Measurements from ENCODE around the gene ATG4B. TPM values are rescaled to one million over a fixed set of nuclear protein-coding genes. Genes with fewer than 3 reads are reported as not detected.
A peak's percentile ranks its signal among the peaks of the same experiment; 100 is the strongest.

The ATG4B gene
- total RNA-seq, 1 donor from 2014 or later, result 135 TPM

- Mint-ChIP-seq H3K27ac (no peak overlapping the region), H3K27me3 (ENCODE audit: low read depth) (no peaks in the 10 kb centered on the region), H3K4me3 (no peak overlapping the region), H3K36me3 (peaks cover 15% of the 10 kb centered on the region), H3K9me3 (peaks cover 6% of the 10 kb centered on the region), H3K4me1 (peaks cover 10% of the 10 kb centered on the region)
- DNase-seq (ENCODE audit: low spot score in 2 of 2, unreplicated experiment in 2 of 2), result no peak
- no peak for TF ChIP-seq CTCF (IDR thresholded peaks at IDR 0.05; ENCODE audit: unreplicated experiment)
These were observed 21.0 kb upstream of the ATG4B start for GRCh38 chr2:241616168-241617125.

GRCh38 chr2:241617431-241618154, 19.9 kb upstream of the ATG4B start:
- H3K27me3 Mint-ChIP-seq (ENCODE audit: low read depth), result no peaks in the 10 kb centered on the region
- peaks cover 10% of the 10 kb centered on the region for H3K4me1 Mint-ChIP-seq
- peaks cover 9% of the 10 kb centered on the region for H3K9me3 Mint-ChIP-seq
- H3K4me3 Mint-ChIP-seq, result peak overlapping the region; percentile 30
- no peak for DNase-seq (ENCODE audit: low spot score in 2 of 2, unreplicated experiment in 2 of 2)
- peak overlapping the region; percentile 28 for H3K27ac Mint-ChIP-seq
- peaks cover 19% of the 10 kb centered on the region for H3K36me3 Mint-ChIP-seq
- TF ChIP-seq CTCF (IDR thresholded peaks at IDR 0.05; ENCODE audit: unreplicated experiment), result no peak

- H3K4me1 Mint-ChIP-seq, result peaks cover 10% of the 10 kb centered on the region
- no peak for DNase-seq (ENCODE audit: low spot score in 2 of 2, unreplicated experiment in 2 of 2)
- H3K4me3 Mint-ChIP-seq, result no peak overlapping the region
- no peak for TF ChIP-seq CTCF (IDR thresholded peaks at IDR 0.05; ENCODE audit: unreplicated experiment)
- H3K9me3 Mint-ChIP-seq, result peaks cover 9% of the 10 kb centered on the region
- H3K27me3 Mint-ChIP-seq (ENCODE audit: low read depth), result no peaks in the 10 kb centered on the region
- peaks cover 19% of the 10 kb centered on the region for H3K36me3 Mint-ChIP-seq
- no peak overlapping the region for H3K27ac Mint-ChIP-seq
These were observed 19.1 kb upstream of the ATG4B start for GRCh38 chr2:241618296-241618805.

- H3K27ac Mint-ChIP-seq, result no peak overlapping the region
- peaks cover 9% of the 10 kb centered on the region for H3K9me3 Mint-ChIP-seq
- H3K4me3 Mint-ChIP-seq, result no peak overlapping the region
- no peaks in the 10 kb centered on the region for H3K27me3 Mint-ChIP-seq (ENCODE audit: low read depth)
- no peak for DNase-seq (ENCODE audit: low spot score in 2 of 2, unreplicated experiment in 2 of 2)
- TF ChIP-seq CTCF (IDR thresholded peaks at IDR 0.05; ENCODE audit: unreplicated experiment), result no peak
- peaks cover 19% of the 10 kb centered on the region for H3K36me3 Mint-ChIP-seq
- peaks cover 10% of the 10 kb centered on the region for H3K4me1 Mint-ChIP-seq
These were observed 18.7 kb upstream of the ATG4B start for GRCh38 chr2:241618829-241619228.

- DNase-seq (ENCODE audit: low spot score in 2 of 2, unreplicated experiment in 2 of 2), result no peak
- H3K4me3 Mint-ChIP-seq, result no peak overlapping the region
- TF ChIP-seq CTCF (IDR thresholded peaks at IDR 0.05; ENCODE audit: unreplicated experiment), result no peak
These were observed 17.7 kb upstream of the ATG4B start for GRCh38 chr2:241619597-241620418.

More at GRCh38 chr2:241619597-241620418, 17.7 kb upstream of the ATG4B start:
- Mint-ChIP-seq H3K4me1 (peaks cover 9% of the 10 kb centered on the region), H3K9me3 (peaks cover 9% of the 10 kb centered on the region), H3K27ac (no peak overlapping the region), H3K36me3 (peaks cover 19% of the 10 kb centered on the region), H3K27me3 (ENCODE audit: low read depth) (no peaks in the 10 kb centered on the region)
